ENCODE data around the gene FADS1.

- TF ChIP-seq POLR2AphosphoS5 (IDR thresholded peaks at IDR 0.05; ENCODE audit: low read depth, low read length) (no peak), REST (IDR thresholded peaks at IDR 0.05; ENCODE audit: insufficient read depth in 1 of 2, low read depth in 2 of 2, low read length in 1 of 2) (no peak), CTCF (IDR thresholded peaks at IDR 0.05) (no peak), SIN3A (IDR thresholded peaks at IDR 0.05; ENCODE audit: borderline replicate concordance, insufficient read depth, low read depth, low read length) (no peak)
Measured at GRCh38 chr11:61775606-61776554, 40.9 kb downstream of the FADS1 start.
